HG03565 (cell line): ENCODE measurements around the gene TMEM269.

Experiments used
- ATAC-seq: cut with Tn5 transposase; IDR thresholded peaks from one replicate; pipeline ENCODE4 v1.9.1; 2021; ENCODE audit warnings: mild to moderate bottlenecking, moderate library complexity; ENCODE audit not compliant: unreplicated experiment

Gene TMEM269

GRCh38 chr1:42846257-42847110 lies 61.7 kb downstream of the TMEM269 start, which contains the start of gene ZNF691:
Gene ZNF691 (plus strand): TSS chr1:42846613. CDS start chr1:42849659, 3,046 bp downstream.
- peak; percentile 90 for ATAC-seq

DNA sequence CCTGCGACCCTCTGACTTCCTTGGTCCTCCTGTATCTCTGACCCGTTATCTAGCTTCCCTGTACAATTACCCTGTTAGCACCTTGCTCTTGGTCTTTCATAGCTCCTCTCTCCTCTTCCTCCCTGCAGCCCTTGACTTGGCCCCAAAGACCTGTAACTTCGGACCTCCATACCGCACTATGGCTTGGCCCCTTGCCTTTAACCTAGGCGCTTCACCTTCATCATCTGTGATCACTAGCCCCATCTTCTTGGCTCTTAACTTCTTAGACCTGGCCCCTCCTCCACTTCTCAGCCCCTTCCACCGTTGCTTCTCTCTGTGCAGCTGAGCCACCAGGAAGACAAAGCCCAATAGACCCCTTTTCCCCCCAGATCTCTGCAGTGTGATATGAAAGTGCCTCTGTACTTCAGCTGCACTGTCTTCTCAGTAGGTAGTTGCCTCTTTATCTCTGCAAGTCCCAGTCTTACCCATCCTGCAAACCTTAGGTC lies 62.4 kb downstream of the TMEM269 start:
- no peak for ATAC-seq

- no peak for ATAC-seq
Measured at GRCh38 chr1:42847721-42848460, 63.1 kb downstream of the TMEM269 start.

DNA sequence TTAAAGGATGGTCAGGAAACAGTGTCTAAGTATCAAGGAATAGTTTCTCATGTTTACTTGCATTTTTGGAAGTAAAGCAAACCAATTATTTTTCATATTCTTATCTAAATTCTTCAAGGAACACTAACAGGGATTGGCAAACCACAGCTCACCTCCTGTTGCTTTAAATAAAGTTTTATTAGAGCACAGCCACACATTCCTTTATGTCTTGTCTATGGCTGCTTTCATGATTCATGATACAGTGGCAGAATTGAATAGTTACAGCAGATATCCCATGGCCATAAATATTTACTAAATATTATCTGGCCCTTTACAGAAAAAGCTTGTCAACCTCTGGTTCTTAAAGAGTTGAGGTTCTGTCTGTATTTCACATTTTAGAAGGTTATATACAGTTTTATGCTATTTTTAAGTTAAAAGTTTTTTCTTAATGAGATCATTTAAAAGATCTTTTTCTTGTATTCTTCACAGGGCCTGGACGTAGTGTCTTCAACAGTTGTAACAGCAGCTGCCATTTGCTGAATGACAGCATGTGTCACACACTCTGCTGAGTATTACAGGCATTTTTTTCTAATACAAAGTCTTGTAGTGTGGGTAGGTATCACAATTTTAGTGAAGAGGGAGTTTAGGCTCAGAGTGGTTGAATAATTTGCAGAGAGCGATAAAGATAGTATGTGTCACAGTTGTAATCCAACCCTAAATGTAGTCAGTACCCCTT lies 64.2 kb downstream of the TMEM269 start:
- no peak for ATAC-seq

DNA sequence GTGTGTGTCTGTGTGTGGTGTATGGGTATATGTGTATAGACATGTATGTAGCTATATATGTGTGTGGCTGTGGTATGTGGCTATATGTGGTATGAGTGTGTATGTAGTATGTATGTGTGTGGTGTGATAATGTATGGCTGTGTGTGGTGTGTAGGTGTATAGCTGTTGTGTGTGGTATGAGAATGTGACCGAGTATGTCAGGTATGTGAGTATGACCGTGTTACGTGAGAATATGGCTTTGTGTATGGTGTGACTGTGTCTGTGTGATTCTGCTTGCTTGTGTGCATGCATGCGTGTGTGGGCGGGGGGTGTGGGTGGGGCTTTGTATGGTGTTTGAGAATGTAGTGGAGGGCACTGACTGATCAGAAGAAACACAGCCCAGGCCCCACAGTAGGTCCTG lies 65.2 kb downstream of the TMEM269 start:
- no peak for ATAC-seq
